Cardiac muscle cell (in vitro differentiated cells and primary cell): Measurements from ENCODE around the gene MRPL16. TPM values are rescaled to one million over a fixed set of nuclear protein-coding genes. Genes with fewer than 3 reads are reported as not detected.

Experiments used
- DNase-seq, 2 donors: peaks; one replicate each; pipeline versions ENCODE4 v3.0.0 to v3.0.0-alpha.2; 2010 to 2017; ENCODE audit warnings: low read depth in 1 of 2, low spot score in 1 of 2
- H3K27ac ChIP-seq: fragments of 200-600 bp; sonication (generic); 2 replicates; pipeline ENCODE4 v1.5.1; 2016
- H3K27me3 ChIP-seq: fragments of 200-600 bp; sonication (generic); 2 replicates; pipeline ENCODE4 v1.6.0; 2016; ENCODE audit warnings: control low read depth
- H3K36me3 ChIP-seq: fragments of 200-600 bp; sonication (generic); 2 replicates; pipeline ENCODE4 v1.5.1; 2016; ENCODE audit warnings: control low read depth
- H3K4me1 ChIP-seq: fragments of 200-600 bp; sonication (generic); 2 replicates; pipeline ENCODE4 v1.8.1; 2017; ENCODE audit warnings: low read depth, mild to moderate bottlenecking, mixed run types
- H3K4me3 ChIP-seq: fragments of 200-600 bp; sonication (generic); 2 replicates; pipeline ENCODE4 v1.5.1; 2016; ENCODE audit warnings: mild to moderate bottlenecking
- H3K9me3 ChIP-seq: fragments of 200-600 bp; sonication (generic); 2 replicates; pipeline ENCODE4 v1.5.1; 2017; ENCODE audit warnings: low read depth, mild to moderate bottlenecking, control low read depth
- polyA plus RNA-seq: library from polyadenylated mRNA; unstranded; fragments of >200 nt; fragmentation: Nextera tagmentation; extraction: Ambion mirVana; gene quantifications from 2 replicates; pipeline ENCODE4 v1.2.1, GENCODE V29; 2016
- total RNA-seq: library from RNA; depleted of rRNA; stranded (reverse); fragments of >200 nt; gene quantifications from 2 replicates; pipeline ENCODE4 v1.2.3, GENCODE V29; 2016
- TF ChIP-seq, protein P1 (sequence below): IDR thresholded peaks from 2 replicates; pipeline ENCODE4 v1.5.1; 2012; ENCODE audit warnings: low read depth, mild to moderate bottlenecking, low read length

MRPL16 gene
- total and polyA plus RNA-seq, 2 experiments from 2014 or later: 73.8 to 101 TPM

DNA sequence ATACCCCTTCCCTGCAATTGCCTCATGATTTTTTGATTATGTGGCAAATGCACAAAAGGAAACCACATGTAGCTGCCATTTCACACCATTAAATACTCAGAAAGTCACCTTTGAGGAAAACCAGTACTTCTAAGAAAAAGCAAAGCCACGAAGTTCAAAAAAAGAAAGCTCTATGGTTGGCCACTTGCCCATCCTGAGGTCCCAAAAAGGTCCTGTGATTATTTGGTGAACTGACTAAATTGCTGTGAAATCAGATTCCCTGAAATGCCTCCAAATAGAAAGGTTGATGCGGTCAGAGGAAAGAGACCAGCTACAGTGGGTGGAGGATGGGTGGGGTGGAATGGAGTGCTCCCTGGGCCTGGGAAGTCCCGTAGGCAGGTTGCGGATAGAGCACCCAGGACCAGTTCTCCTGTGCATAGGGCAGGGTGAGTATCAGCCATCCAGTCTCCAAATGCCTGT lies 26.9 kb downstream of the MRPL16 start:
- no peaks in the 10 kb centered on the region for H3K36me3 ChIP-seq

DNA sequence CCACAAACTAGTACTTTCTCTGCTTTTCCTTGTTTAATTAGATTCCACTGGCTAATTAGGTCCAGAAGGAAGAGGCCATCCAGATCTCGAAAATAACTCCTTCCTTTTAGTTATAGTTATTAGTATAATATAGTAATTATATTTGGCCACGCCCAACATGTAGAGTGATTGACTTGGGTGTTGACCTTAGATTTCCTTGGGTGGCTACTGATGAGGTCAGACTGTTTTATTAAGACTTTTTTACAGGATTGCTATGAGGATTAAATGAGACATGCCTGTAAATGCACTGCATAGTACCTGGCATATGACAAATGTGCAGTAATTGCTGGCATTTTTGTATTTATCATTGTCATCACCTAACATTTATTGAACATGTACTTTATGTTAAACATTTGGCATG lies 28.5 kb downstream of the MRPL16 start:
- H3K4me1 ChIP-seq: peaks cover 6% of the 10 kb centered on the region
- H3K27me3 ChIP-seq: no peaks in the 10 kb centered on the region
- DNase-seq: no peak
- H3K4me3 ChIP-seq: no peak overlapping the region
- no peak overlapping the region for H3K27ac ChIP-seq
- TF ChIP-seq, protein P1, sequence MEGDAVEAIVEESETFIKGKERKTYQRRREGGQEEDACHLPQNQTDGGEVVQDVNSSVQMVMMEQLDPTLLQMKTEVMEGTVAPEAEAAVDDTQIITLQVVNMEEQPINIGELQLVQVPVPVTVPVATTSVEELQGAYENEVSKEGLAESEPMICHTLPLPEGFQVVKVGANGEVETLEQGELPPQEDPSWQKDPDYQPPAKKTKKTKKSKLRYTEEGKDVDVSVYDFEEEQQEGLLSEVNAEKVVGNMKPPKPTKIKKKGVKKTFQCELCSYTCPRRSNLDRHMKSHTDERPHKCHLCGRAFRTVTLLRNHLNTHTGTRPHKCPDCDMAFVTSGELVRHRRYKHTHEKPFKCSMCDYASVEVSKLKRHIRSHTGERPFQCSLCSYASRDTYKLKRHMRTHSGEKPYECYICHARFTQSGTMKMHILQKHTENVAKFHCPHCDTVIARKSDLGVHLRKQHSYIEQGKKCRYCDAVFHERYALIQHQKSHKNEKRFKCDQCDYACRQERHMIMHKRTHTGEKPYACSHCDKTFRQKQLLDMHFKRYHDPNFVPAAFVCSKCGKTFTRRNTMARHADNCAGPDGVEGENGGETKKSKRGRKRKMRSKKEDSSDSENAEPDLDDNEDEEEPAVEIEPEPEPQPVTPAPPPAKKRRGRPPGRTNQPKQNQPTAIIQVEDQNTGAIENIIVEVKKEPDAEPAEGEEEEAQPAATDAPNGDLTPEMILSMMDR: no peak
- no peaks in the 10 kb centered on the region for H3K36me3 ChIP-seq
- no peaks in the 10 kb centered on the region for H3K9me3 ChIP-seq

More for the DNA sequence above, 26.9 kb downstream of the MRPL16 start:
- Histone ChIP-seq H3K27me3 (no peaks in the 10 kb centered on the region), H3K9me3 (no peaks in the 10 kb centered on the region), H3K4me3 (no peak overlapping the region), H3K27ac (no peak overlapping the region), H3K4me1 (peaks cover 14% of the 10 kb centered on the region)
- TF ChIP-seq, protein P1: no peak
- no peak for DNase-seq

GRCh38 chr11:59779487-59779886 lies 31.1 kb downstream of the MRPL16 start:
- DNase-seq: no peak
- H3K4me1 ChIP-seq: no peaks in the 10 kb centered on the region
- H3K4me3 ChIP-seq: no peak overlapping the region
- H3K27me3 ChIP-seq: no peaks in the 10 kb centered on the region
- H3K36me3 ChIP-seq: peaks cover 6% of the 10 kb centered on the region
- H3K9me3 ChIP-seq: no peaks in the 10 kb centered on the region
- no peak overlapping the region for H3K27ac ChIP-seq
- TF ChIP-seq, protein P1: no peak

DNA sequence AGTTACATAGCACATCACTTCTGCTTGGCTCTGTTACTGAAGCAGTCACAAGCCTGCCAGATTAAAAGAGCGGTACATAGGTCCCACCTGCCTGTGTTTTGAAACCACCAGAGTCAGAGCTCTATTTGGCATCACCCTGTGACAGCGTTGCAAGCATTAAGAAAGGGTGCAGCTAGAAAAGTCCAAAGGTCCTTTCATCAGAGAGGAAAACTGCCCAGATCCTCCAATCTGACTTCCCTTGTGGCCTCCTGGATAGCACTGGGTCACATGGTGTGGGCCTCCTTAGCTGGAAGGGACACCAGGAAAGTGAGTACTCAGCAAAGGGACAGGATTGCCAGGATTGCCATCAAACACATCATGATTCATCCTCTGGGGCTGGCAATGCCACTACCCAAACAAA lies 32.5 kb downstream of the MRPL16 start:
- no peak overlapping the region for H3K27ac ChIP-seq
- TF ChIP-seq, protein P1: no peak
- H3K4me3 ChIP-seq: no peak overlapping the region
- H3K9me3 ChIP-seq: no peaks in the 10 kb centered on the region
- H3K27me3 ChIP-seq: no peaks in the 10 kb centered on the region
- no peak for DNase-seq
- H3K36me3 ChIP-seq: peaks cover 10% of the 10 kb centered on the region
- H3K4me1 ChIP-seq: no peaks in the 10 kb centered on the region

- peaks cover 12% of the 10 kb centered on the region for H3K36me3 ChIP-seq
- no peak overlapping the region for H3K27ac ChIP-seq
- DNase-seq: no peak
- no peak overlapping the region for H3K4me3 ChIP-seq
- TF ChIP-seq, protein P1: no peak
- H3K9me3 ChIP-seq: no peaks in the 10 kb centered on the region
- no peaks in the 10 kb centered on the region for H3K27me3 ChIP-seq
- H3K4me1 ChIP-seq: no peaks in the 10 kb centered on the region
These were observed 33.5 kb downstream of the MRPL16 start for GRCh38 chr11:59777104-59777503.
